Endodermal cell (in vitro differentiated cells): ENCODE data around the gene ASNSD1. TPM values are rescaled to one million over a fixed set of nuclear protein-coding genes. Genes with fewer than 3 reads are reported as not detected.
A peak's percentile ranks its signal among the peaks of the same experiment; 100 is the strongest.

Experiments used
- DNase-seq: peaks from one replicate; pipeline ENCODE4 v3.0.0-alpha.2; 2017
- H3K27ac ChIP-seq: 2 replicates; pipeline ENCODE4 v1.5.1; 2013; ENCODE audit warnings: mild to moderate bottlenecking, low read depth, low read length, moderate library complexity
- H3K27me3 ChIP-seq: 2 replicates; pipeline ENCODE4 v1.6.1; 2013; ENCODE audit warnings: mild to moderate bottlenecking, low read length, moderate library complexity; ENCODE audit not compliant: insufficient read depth, control insufficient read depth, poor library complexity, severe bottlenecking
- H3K36me3 ChIP-seq: 2 replicates; pipeline ENCODE4 v1.7.0; 2013; ENCODE audit warnings: mild to moderate bottlenecking, low read length, moderate library complexity; ENCODE audit not compliant: control insufficient read depth, insufficient read depth
- H3K4me1 ChIP-seq: one replicate; pipeline ENCODE4 v1.7.0; 2013; ENCODE audit warnings: low read length; ENCODE audit not compliant: control insufficient read depth, insufficient read depth
- H3K4me3 ChIP-seq: 2 replicates; pipeline ENCODE4 v1.5.1; 2013; ENCODE audit warnings: mild to moderate bottlenecking, low read length, moderate library complexity
- H3K9ac ChIP-seq: 2 replicates; pipeline ENCODE4 v1.6.1; 2013; ENCODE audit warnings: mild to moderate bottlenecking, low read length, moderate library complexity; ENCODE audit not compliant: poor library complexity, severe bottlenecking; ENCODE audit errors: extremely low read depth
- H3K9me3 ChIP-seq: 2 replicates; pipeline ENCODE4 v1.6.1; 2013; ENCODE audit warnings: mild to moderate bottlenecking, low read length, moderate library complexity; ENCODE audit not compliant: control insufficient read depth
- H3K27ac Mint-ChIP-seq: 2 replicates; pipeline ENCODE4 v1.8.0; 2020; ENCODE audit warnings: mixed read lengths
- H3K27me3 Mint-ChIP-seq: 2 replicates; pipeline ENCODE4 v1.8.0; 2021; ENCODE audit warnings: mild to moderate bottlenecking, mixed read lengths; ENCODE audit not compliant: insufficient read depth
- H3K36me3 Mint-ChIP-seq: 2 replicates; pipeline ENCODE4 v1.8.0; 2020; ENCODE audit warnings: low read depth, mixed read lengths
- H3K4me1 Mint-ChIP-seq: 2 replicates; pipeline ENCODE4 v1.8.0; 2020; ENCODE audit warnings: mixed read lengths
- H3K4me3 Mint-ChIP-seq: 2 replicates; pipeline ENCODE4 v1.8.0; 2020; ENCODE audit warnings: mild to moderate bottlenecking, moderate library complexity, mixed read lengths
- H3K9me3 Mint-ChIP-seq: 2 replicates; pipeline ENCODE4 v1.8.0; 2020; ENCODE audit warnings: mild to moderate bottlenecking, mixed read lengths
- CTCF ChIP-seq: fragments of 200-600 bp; sonication (generic); conservative IDR thresholded peaks from 2 replicates; pipeline ENCODE4 v1.5.0; 2021; ENCODE audit warnings: antibody characterized with exemption, mild to moderate bottlenecking
- whole genome bisulfite sequencing, 2 experiments: methylation state at CpG; one replicate each; pipeline versions ENCODE4 v1.1.5 to v1.1.7; 2013; ENCODE audit warnings: missing lambda C conversion rate in 2 of 2, mixed read lengths in 1 of 2; ENCODE audit not compliant: insufficient coverage in 1 of 2, insufficient read length in 1 of 2; 5-methylcytosine and 5-hydroxymethylcytosine counted together
- total RNA-seq, 2 donors: library from RNA; stranded (reverse); fragmentation: NEBNext Ultra II Directional in 1 of 2; extraction: Animal tissue kit (Norgen Biotek cat#: 25700) in 1 of 2; gene quantifications; 2 replicates in 1 of 2; 3 replicates in 1 of 2; pipeline ENCODE4 v1.2.1, GENCODE V29; 2021

The ASNSD1 gene
- total RNA-seq, 2 donors from 2014 or later: 43.3 to 56.2 TPM

GRCh38 chr2:189625636-189626035, 35.6 kb upstream of the ASNSD1 start:
- H3K4me3 Mint-ChIP-seq: no peak overlapping the region
- H3K27me3 Mint-ChIP-seq: no peaks in the 10 kb centered on the region
- WGBS, 2 experiments: 78% methylated on average over 2 of the region's 2 CpGs; no CpG with 5 or more reads in 1 of the 2 experiments
- Histone ChIP-seq H3K36me3 (no peaks in the 10 kb centered on the region), H3K9me3 (no peaks in the 10 kb centered on the region), H3K4me3 (no peak overlapping the region), H3K4me1 (peaks cover 7% of the 10 kb centered on the region), H3K27ac (no peak overlapping the region), H3K9ac (no peak overlapping the region), H3K27me3 (no peaks in the 10 kb centered on the region)
- no peak for TF ChIP-seq CTCF
- H3K4me1 Mint-ChIP-seq: peaks cover 21% of the 10 kb centered on the region
- peak overlapping the region; percentile 32 for H3K27ac Mint-ChIP-seq
- H3K36me3 Mint-ChIP-seq: no peaks in the 10 kb centered on the region
- H3K9me3 Mint-ChIP-seq: no peaks in the 10 kb centered on the region
- no peak for DNase-seq

GRCh38 chr2:189627789-189628188, 33.5 kb upstream of the ASNSD1 start:
- Mint-ChIP-seq H3K4me1 (peaks cover 18% of the 10 kb centered on the region), H3K27me3 (no peaks in the 10 kb centered on the region), H3K9me3 (no peaks in the 10 kb centered on the region), H3K27ac (no peak overlapping the region), H3K4me3 (no peak overlapping the region), H3K36me3 (no peaks in the 10 kb centered on the region)
- Histone ChIP-seq H3K27me3 (no peaks in the 10 kb centered on the region), H3K36me3 (no peaks in the 10 kb centered on the region), H3K27ac (no peak overlapping the region), H3K9me3 (no peaks in the 10 kb centered on the region), H3K9ac (no peak overlapping the region), H3K4me3 (no peak overlapping the region), H3K4me1 (peaks cover 7% of the 10 kb centered on the region)
- DNase-seq: no peak
- WGBS, 2 experiments: no CpG with 5 or more reads among the region's 1 CpG
- no peak for TF ChIP-seq CTCF

- WGBS, 2 experiments: 93 to 96% methylated on average over 8 to 9 of the region's 9 CpGs
- peaks cover 17% of the 10 kb centered on the region for H3K4me1 Mint-ChIP-seq
- no peak overlapping the region for H3K27ac ChIP-seq
- no peaks in the 10 kb centered on the region for H3K36me3 Mint-ChIP-seq
- H3K4me1 ChIP-seq: peaks cover 7% of the 10 kb centered on the region
- no peaks in the 10 kb centered on the region for H3K9me3 ChIP-seq
- H3K27me3 ChIP-seq: no peaks in the 10 kb centered on the region
- TF ChIP-seq CTCF: peak; percentile 39
- no peak overlapping the region for H3K27ac Mint-ChIP-seq
- no peak for DNase-seq
- H3K27me3 Mint-ChIP-seq: no peaks in the 10 kb centered on the region
- no peak overlapping the region for H3K4me3 ChIP-seq
- no peak overlapping the region for H3K9ac ChIP-seq
- no peak overlapping the region for H3K4me3 Mint-ChIP-seq
- H3K9me3 Mint-ChIP-seq: no peaks in the 10 kb centered on the region
- H3K36me3 ChIP-seq: no peaks in the 10 kb centered on the region
Observed at GRCh38 chr2:189628817-189629530, 32.3 kb upstream of the ASNSD1 start.
